HepG2 (cell line): ENCODE results near the gene TRPT1. TPM values are rescaled to one million over a fixed set of nuclear protein-coding genes. Genes with fewer than 3 reads are reported as not detected.

Experiments used
- ATAC-seq: fragments of 200-7000 bp; cut with Tn5 transposase; 3 replicates; pipeline ENCODE4 v1.9.1; 2020; ENCODE audit warnings: mild to moderate bottlenecking, moderate library complexity
- BruUV-seq: library from RNA; stranded (reverse); fragments of 400-500 nt; replicated peaks from 2 replicates; lab custom pipeline; 2021; lab: Mats Ljungman, UMichigan
- CTCF ChIA-PET: fragments of 300-600 bp; formaldehyde crosslinking; extraction: SDS; loops from one replicate; lab custom pipeline; 2021; ENCODE audit warnings: low total read pairs, inconsistent platforms, low intra/inter-chr PET ratio; lab: Yijun Ruan, JAX
- POLR2A ChIA-PET: fragments of 350-600 bp; sonication (Branson Sonifier 250); formaldehyde crosslinking; loops from one replicate; lab custom pipeline; 2020; ENCODE audit warnings: antibody characterized with exemption, inconsistent platforms; lab: Yijun Ruan, JAX
- DNase-seq: peaks from one replicate; pipeline ENCODE4 v3.0.0-alpha.2; 2015; ENCODE audit warnings: low spot score
- FAIRE-seq: peaks from 3 replicates; lab custom pipeline; 2011; peaks lifted over from hg19 to GRCh38; lab: Jason Lieb, UNC
- H2AFZ ChIP-seq: one replicate; pipeline ENCODE4 v1.6.1; 2011; ENCODE audit warnings: low read length, inconsistent platforms
- H3K27ac ChIP-seq: fragments of 300-600 bp; 3 replicates; pipeline ENCODE4 v1.8.0; 2011; ENCODE audit warnings: mixed run types, mild to moderate bottlenecking, mixed read lengths, low read length, inconsistent platforms; ENCODE audit not compliant: insufficient read depth; ENCODE audit errors: extremely low read length
- H3K27me3 ChIP-seq, 2 experiments: fragments of 200-600 bp in 1 of 2; 2 replicates in 1 of 2; 3 replicates in 1 of 2; pipeline versions ENCODE4 v1.6.0 to v1.8.0; 2011; ENCODE audit warnings: low read length in 2 of 2, mild to moderate bottlenecking in 2 of 2, moderate library complexity in 2 of 2, inconsistent platforms in 1 of 2; ENCODE audit not compliant: insufficient read depth in 2 of 2, control insufficient read depth in 1 of 2
- H3K36me3 ChIP-seq, 2 experiments: fragments of 200-600 bp in 1 of 2; replicated peaks in 1 of 2; 2 replicates in 1 of 2; 3 replicates in 1 of 2; pipeline versions ENCODE4 v1.5.1 to v1.8.0; 2011; ENCODE audit warnings: low read length in 2 of 2, inconsistent platforms in 1 of 2; ENCODE audit not compliant: insufficient read depth in 2 of 2, control insufficient read depth in 1 of 2
- H3K4me1 ChIP-seq: 2 replicates; pipeline ENCODE4 v1.5.1; 2012; ENCODE audit warnings: low read length, inconsistent platforms; ENCODE audit not compliant: insufficient read depth
- H3K4me2 ChIP-seq: 2 replicates; pipeline ENCODE4 v1.6.0; 2011; ENCODE audit warnings: low read depth, low read length, inconsistent platforms
- H3K4me3 ChIP-seq, 3 experiments: fragments of 200-600 bp in 1 of 3; sonication (generic), shearing (Covaris generic) in 1 of 3; replicated peaks in 1 of 3; 2 replicates each; pipeline ENCODE4 v1.5.1; 2011 to 2016; ENCODE audit warnings: low read length in 3 of 3, inconsistent platforms in 2 of 3, low read depth in 2 of 3, mild to moderate bottlenecking in 2 of 3, control low read depth in 1 of 3, mixed read lengths in 1 of 3; ENCODE audit not compliant: insufficient read depth in 1 of 3
- H3K79me2 ChIP-seq: one replicate; pipeline ENCODE4 v1.6.1; 2011; ENCODE audit warnings: low read length, inconsistent platforms; ENCODE audit not compliant: insufficient read depth
- H3K9ac ChIP-seq: 2 replicates; pipeline ENCODE4 v1.6.0; 2011; ENCODE audit warnings: mild to moderate bottlenecking, low read depth, low read length, inconsistent platforms; ENCODE audit not compliant: insufficient read depth
- H3K9me3 ChIP-seq: 2 replicates; pipeline ENCODE4 v1.5.1; 2012; ENCODE audit warnings: mild to moderate bottlenecking, low read length
- H4K20me1 ChIP-seq: 2 replicates; pipeline ENCODE4 v1.6.0; 2011; ENCODE audit warnings: inconsistent platforms, mild to moderate bottlenecking, low read length, moderate library complexity; ENCODE audit not compliant: insufficient read depth
- FOXA3 ChIP-seq: IDR thresholded peaks from 2 replicates; pipeline ENCODE4 v1.6.1; 2016; ENCODE audit warnings: missing genetic modification reagents, missing compliant biosample characterization
- JUNB ChIP-seq: sonication (generic); formaldehyde crosslinking; IDR thresholded peaks from 2 replicates; pipeline ENCODE4 v1.8.0; 2022; ENCODE audit warnings: missing genetic modification reagents, mild to moderate bottlenecking, borderline replicate concordance
- RXRB ChIP-seq: IDR thresholded peaks from 2 replicates; pipeline ENCODE4 v1.6.1; 2016; ENCODE audit warnings: borderline replicate concordance, missing genetic modification reagents, missing compliant biosample characterization
- SRSF4 ChIP-seq: fragments of 200-400 bp; formaldehyde crosslinking; IDR thresholded peaks from one replicate; pipeline ENCODE4 v1.6.1; 2018; ENCODE audit warnings: mild to moderate bottlenecking, low read depth, low read length, moderate library complexity; ENCODE audit not compliant: poor library complexity, severe bottlenecking
- ZBTB20 ChIP-seq: sonication (generic); formaldehyde crosslinking; IDR thresholded peaks from 2 replicates; pipeline ENCODE4 v1.8.1; 2023; ENCODE audit warnings: missing genetic modification reagents, low read depth, mild to moderate bottlenecking, borderline replicate concordance
- ZBTB7A ChIP-seq: sonication (generic); formaldehyde crosslinking; IDR thresholded peaks from 2 replicates; pipeline ENCODE4 v1.8.0; 2022; ENCODE audit warnings: mild to moderate bottlenecking, missing genetic modification reagents
- ZIK1 ChIP-seq: sonication (generic); formaldehyde crosslinking; IDR thresholded peaks from 2 replicates; pipeline ENCODE4 v1.5.0; 2020; ENCODE audit warnings: mild to moderate bottlenecking, low read depth, missing genetic modification reagents, borderline replicate concordance
- ZNF264 ChIP-seq: sonication (generic); formaldehyde crosslinking; IDR thresholded peaks from 2 replicates; pipeline ENCODE4 v1.4.0; 2020; ENCODE audit warnings: missing genetic modification reagents
- ZNF337 ChIP-seq: sonication (generic); formaldehyde crosslinking; IDR thresholded peaks from 2 replicates; pipeline ENCODE4 v1.5.1; 2020; ENCODE audit warnings: missing genetic modification reagents, low read depth, mild to moderate bottlenecking, borderline replicate concordance
- ZNF343 ChIP-seq: sonication (generic); formaldehyde crosslinking; IDR thresholded peaks from 2 replicates; pipeline ENCODE4 v1.4.0; 2020; ENCODE audit warnings: mild to moderate bottlenecking, missing genetic modification reagents
- ZNF441 ChIP-seq: sonication (generic); formaldehyde crosslinking; IDR thresholded peaks from 2 replicates; pipeline ENCODE4 v1.7.0; 2021; ENCODE audit warnings: missing genetic modification reagents, borderline replicate concordance
- ZNF713 ChIP-seq: sonication (generic); formaldehyde crosslinking; IDR thresholded peaks from 2 replicates; pipeline ENCODE4 v1.4.0; 2020; ENCODE audit warnings: mild to moderate bottlenecking, missing genetic modification reagents
- WGBS: methylation state at CpG from one replicate; pipeline ENCODE4 v1.1.6; 2017; ENCODE audit warnings: low lambda C conversion rate; 5-methylcytosine and 5-hydroxymethylcytosine counted together
- in situ Hi-C: cut with HindIII; loops from 2 replicates; pipeline ENCODE4 v1.10.0; 2017; ENCODE audit warnings: low pct_unique_long_range_greater_than_20kb; ENCODE audit not compliant: extremely low pct_ligation_motif_present
- intact Hi-C: fragments of 100-400 bp; cut with micrococcal nuclease; formaldehyde crosslinking; loops from one replicate; pipeline ENCODE4 v1.10.0; 2022; ENCODE audit not compliant: unreplicated experiment
- polyA plus RNA-seq, 8 experiments: library from polyadenylated mRNA; depleted of rRNA in 3 of 8; stranded (reverse) in 7 of 8; unstranded in 1 of 8; fragments of >200 nt; fragmentation: Illumina TruSeq in 4 of 8; extraction: Trizol in 4 of 8; gene quantifications; 2 replicates each; pipeline versions ENCODE4 v1.2.1 to v1.2.3, GENCODE V29; 2011 to 2016; ENCODE audit warnings: low read depth in 4 of 8, missing spikeins in 1 of 8, mixed read lengths in 1 of 8; ENCODE audit not compliant: insufficient read depth in 1 of 8
- total RNA-seq, 5 experiments: library from RNA; depleted of rRNA; stranded (reverse); fragments of >200 nt; fragmentation: Illumina TruSeq; extraction: Trizol; gene quantifications; 2 replicates each; pipeline ENCODE4 v1.2.3, GENCODE V29; 2016; ENCODE audit warnings: low read depth in 1 of 5
- TF ChIP-seq, protein P1 (sequence below): sonication (generic); formaldehyde crosslinking; IDR thresholded peaks from 2 replicates; pipeline ENCODE4 v1.8.0; 2023; ENCODE audit warnings: mild to moderate bottlenecking, missing genetic modification reagents
- TF ChIP-seq, protein P2 (sequence below): IDR thresholded peaks from 2 replicates; pipeline ENCODE4 v1.6.1; 2016; ENCODE audit warnings: missing genetic modification reagents, missing compliant biosample characterization
- TF ChIP-seq, protein P3 (sequence below): sonication (generic); formaldehyde crosslinking; IDR thresholded peaks from 2 replicates; pipeline ENCODE4 v1.4.0; 2020; ENCODE audit warnings: missing genetic modification reagents
- TF ChIP-seq, protein P4 (sequence below): sonication (generic); formaldehyde crosslinking; IDR thresholded peaks from 2 replicates; pipeline ENCODE4 v1.4.0; 2020; ENCODE audit warnings: missing genetic modification reagents
- TF ChIP-seq, protein P5 (sequence below): sonication (generic); formaldehyde crosslinking; IDR thresholded peaks from 2 replicates; pipeline ENCODE4 v1.4.0; 2020; ENCODE audit warnings: missing genetic modification reagents, mild to moderate bottlenecking, borderline replicate concordance

TRPT1 gene
- total and polyA plus RNA-seq, 2 of the 13 experiments (the other 11 are each of a cell fraction or from before 2014, with no cell fraction given), result 24.8 to 40.7 TPM

DNA sequence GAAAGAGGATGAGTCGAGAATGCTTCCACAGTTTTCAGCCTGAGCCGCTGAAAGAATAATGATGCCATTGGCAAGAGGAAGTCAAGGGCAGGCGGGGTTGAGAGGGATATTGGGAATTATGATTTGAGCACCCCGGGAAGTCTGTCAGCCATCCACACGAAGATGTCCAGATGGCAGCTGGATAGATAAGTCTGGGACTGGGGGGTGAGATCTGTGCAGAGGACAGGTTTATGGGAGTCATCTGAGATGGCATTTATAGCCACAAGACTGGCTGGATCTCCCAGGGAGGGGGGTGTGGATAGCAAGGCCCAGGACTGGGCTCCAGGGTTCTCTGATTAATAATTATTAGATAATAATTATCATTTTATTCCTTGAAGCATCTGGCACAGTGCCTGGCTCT is 45.1 kb downstream of the TRPT1 start:
- Histone ChIP-seq H3K27ac (no peak overlapping the region), H3K4me2 (peak overlapping the region; percentile 77; the same call in 1 of the 2 replicates), H3K79me2 (no peaks in the 10 kb centered on the region), H3K9me3 (no peaks in the 10 kb centered on the region), H3K9ac (0 out of 2 replicates have a peak overlapping the region, but pooled peaks have one; percentile 57), H4K20me1 (no peaks in the 10 kb centered on the region), H3K27me3 (no peaks in the 10 kb centered on the region), H3K4me3 (no peak overlapping the region), H3K36me3 (no peaks in the 10 kb centered on the region), H3K4me1 (peaks cover 44% of the 10 kb centered on the region), H2AFZ (no peak overlapping the region)
- no TSS peak for BruUV-seq
- DNase-seq (no peak), ATAC-seq (no peak), FAIRE-seq (no peak)
- ChIA-PET POLR2A (interaction anchor here (0.7 to 1.5 kb wide), 5 partner anchors 10 to 173 kb away, joined by 3 to 19 read pairs (median 4); partner anchors contain the start of genes MACROD1, NUDT22 and TRPT1), CTCF (no interaction called here)
- intact Hi-C loops (loop anchor here (10.0 kb wide), 1 partner anchor 124 kb away; the partner anchor contains the start of genes CATSPERZ and ESRRA), in situ Hi-C loops (no loop called here)
- WGBS, result 89% methylated on average over 5 of the region's 5 CpGs
- TF ChIP-seq, protein P1, sequence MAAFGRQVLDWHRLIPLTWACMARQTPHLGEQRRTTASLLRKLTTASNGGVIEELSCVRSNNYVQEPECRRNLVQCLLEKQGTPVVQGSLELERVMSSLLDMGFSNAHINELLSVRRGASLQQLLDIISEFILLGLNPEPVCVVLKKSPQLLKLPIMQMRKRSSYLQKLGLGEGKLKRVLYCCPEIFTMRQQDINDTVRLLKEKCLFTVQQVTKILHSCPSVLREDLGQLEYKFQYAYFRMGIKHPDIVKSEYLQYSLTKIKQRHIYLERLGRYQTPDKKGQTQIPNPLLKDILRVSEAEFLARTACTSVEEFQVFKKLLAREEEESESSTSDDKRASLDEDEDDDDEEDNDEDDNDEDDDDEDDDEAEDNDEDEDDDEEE (CRISPR knock-in tag), result no peak
- TF ChIP-seq FOXA3 (CRISPR knock-in tag), result no peak
- no peak for TF ChIP-seq ZBTB20
- TF ChIP-seq ZNF264, result no peak
- no peak for TF ChIP-seq ZNF713 (CRISPR knock-in tag)
- TF ChIP-seq, protein P2, sequence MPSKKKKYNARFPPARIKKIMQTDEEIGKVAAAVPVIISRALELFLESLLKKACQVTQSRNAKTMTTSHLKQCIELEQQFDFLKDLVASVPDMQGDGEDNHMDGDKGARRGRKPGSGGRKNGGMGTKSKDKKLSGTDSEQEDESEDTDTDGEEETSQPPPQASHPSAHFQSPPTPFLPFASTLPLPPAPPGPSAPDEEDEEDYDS, result no peak
- TF ChIP-seq ZNF337 (CRISPR knock-in tag), result no peak
- no peak for TF ChIP-seq SRSF4
- no peak for TF ChIP-seq ZNF343 (CRISPR knock-in tag)
- no peak for TF ChIP-seq ZIK1 (CRISPR knock-in tag)
- TF ChIP-seq, protein P3, sequence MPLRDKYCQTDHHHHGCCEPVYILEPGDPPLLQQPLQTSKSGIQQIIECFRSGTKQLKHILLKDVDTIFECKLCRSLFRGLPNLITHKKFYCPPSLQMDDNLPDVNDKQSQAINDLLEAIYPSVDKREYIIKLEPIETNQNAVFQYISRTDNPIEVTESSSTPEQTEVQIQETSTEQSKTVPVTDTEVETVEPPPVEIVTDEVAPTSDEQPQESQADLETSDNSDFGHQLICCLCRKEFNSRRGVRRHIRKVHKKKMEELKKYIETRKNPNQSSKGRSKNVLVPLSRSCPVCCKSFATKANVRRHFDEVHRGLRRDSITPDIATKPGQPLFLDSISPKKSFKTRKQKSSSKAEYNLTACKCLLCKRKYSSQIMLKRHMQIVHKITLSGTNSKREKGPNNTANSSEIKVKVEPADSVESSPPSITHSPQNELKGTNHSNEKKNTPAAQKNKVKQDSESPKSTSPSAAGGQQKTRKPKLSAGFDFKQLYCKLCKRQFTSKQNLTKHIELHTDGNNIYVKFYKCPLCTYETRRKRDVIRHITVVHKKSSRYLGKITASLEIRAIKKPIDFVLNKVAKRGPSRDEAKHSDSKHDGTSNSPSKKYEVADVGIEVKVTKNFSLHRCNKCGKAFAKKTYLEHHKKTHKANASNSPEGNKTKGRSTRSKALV, result no peak
- no peak for TF ChIP-seq ZBTB7A (CRISPR knock-in tag)
- TF ChIP-seq ZNF441 (CRISPR knock-in tag), result no peak
- TF ChIP-seq, protein P4, sequence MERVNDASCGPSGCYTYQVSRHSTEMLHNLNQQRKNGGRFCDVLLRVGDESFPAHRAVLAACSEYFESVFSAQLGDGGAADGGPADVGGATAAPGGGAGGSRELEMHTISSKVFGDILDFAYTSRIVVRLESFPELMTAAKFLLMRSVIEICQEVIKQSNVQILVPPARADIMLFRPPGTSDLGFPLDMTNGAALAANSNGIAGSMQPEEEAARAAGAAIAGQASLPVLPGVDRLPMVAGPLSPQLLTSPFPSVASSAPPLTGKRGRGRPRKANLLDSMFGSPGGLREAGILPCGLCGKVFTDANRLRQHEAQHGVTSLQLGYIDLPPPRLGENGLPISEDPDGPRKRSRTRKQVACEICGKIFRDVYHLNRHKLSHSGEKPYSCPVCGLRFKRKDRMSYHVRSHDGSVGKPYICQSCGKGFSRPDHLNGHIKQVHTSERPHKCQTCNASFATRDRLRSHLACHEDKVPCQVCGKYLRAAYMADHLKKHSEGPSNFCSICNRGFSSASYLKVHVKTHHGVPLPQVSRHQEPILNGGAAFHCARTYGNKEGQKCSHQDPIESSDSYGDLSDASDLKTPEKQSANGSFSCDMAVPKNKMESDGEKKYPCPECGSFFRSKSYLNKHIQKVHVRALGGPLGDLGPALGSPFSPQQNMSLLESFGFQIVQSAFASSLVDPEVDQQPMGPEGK (CRISPR knock-in tag), result no peak
- TF ChIP-seq JUNB (CRISPR knock-in tag), result no peak
- TF ChIP-seq, protein P5, sequence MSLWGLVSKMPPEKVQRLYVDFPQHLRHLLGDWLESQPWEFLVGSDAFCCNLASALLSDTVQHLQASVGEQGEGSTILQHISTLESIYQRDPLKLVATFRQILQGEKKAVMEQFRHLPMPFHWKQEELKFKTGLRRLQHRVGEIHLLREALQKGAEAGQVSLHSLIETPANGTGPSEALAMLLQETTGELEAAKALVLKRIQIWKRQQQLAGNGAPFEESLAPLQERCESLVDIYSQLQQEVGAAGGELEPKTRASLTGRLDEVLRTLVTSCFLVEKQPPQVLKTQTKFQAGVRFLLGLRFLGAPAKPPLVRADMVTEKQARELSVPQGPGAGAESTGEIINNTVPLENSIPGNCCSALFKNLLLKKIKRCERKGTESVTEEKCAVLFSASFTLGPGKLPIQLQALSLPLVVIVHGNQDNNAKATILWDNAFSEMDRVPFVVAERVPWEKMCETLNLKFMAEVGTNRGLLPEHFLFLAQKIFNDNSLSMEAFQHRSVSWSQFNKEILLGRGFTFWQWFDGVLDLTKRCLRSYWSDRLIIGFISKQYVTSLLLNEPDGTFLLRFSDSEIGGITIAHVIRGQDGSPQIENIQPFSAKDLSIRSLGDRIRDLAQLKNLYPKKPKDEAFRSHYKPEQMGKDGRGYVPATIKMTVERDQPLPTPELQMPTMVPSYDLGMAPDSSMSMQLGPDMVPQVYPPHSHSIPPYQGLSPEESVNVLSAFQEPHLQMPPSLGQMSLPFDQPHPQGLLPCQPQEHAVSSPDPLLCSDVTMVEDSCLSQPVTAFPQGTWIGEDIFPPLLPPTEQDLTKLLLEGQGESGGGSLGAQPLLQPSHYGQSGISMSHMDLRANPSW, result no peak
- TF ChIP-seq RXRB (CRISPR knock-in tag), result no peak
